Uterus (tissue), 2 donors: ENCODE measurements around the gene LRRK2.

Source experiments
- POLR2A ChIP-seq, 2 donors: fragments of 450-650 bp; IDR thresholded peaks; one replicate each; pipeline ENCODE4 v1.6.1; 2016; ENCODE audit warnings: antibody characterized with exemption in 2 of 2, mild to moderate bottlenecking in 1 of 2, moderate library complexity in 1 of 2
- TF ChIP-seq, protein P1 (sequence below), 4 experiments: fragments of 200-600 bp in 2 of 4; fragments of 450-650 bp in 2 of 4; sonication (generic) in 2 of 4; IDR thresholded peaks; one replicate each; pipeline ENCODE4 v1.5.1; 2016 to 2019; ENCODE audit warnings: antibody characterized with exemption in 4 of 4, mild to moderate bottlenecking in 2 of 4, moderate library complexity in 1 of 4

GRCh38 chr12:40342010-40342409 lies 117.2 kb downstream of the LRRK2 start:
- TF ChIP-seq POLR2A (IDR thresholded peaks at IDR 0.05), result no peak
- TF ChIP-seq, protein P1, sequence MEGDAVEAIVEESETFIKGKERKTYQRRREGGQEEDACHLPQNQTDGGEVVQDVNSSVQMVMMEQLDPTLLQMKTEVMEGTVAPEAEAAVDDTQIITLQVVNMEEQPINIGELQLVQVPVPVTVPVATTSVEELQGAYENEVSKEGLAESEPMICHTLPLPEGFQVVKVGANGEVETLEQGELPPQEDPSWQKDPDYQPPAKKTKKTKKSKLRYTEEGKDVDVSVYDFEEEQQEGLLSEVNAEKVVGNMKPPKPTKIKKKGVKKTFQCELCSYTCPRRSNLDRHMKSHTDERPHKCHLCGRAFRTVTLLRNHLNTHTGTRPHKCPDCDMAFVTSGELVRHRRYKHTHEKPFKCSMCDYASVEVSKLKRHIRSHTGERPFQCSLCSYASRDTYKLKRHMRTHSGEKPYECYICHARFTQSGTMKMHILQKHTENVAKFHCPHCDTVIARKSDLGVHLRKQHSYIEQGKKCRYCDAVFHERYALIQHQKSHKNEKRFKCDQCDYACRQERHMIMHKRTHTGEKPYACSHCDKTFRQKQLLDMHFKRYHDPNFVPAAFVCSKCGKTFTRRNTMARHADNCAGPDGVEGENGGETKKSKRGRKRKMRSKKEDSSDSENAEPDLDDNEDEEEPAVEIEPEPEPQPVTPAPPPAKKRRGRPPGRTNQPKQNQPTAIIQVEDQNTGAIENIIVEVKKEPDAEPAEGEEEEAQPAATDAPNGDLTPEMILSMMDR (IDR thresholded peaks at IDR 0.05), result no peak
